Panc1 (cell line): ENCODE results near the gene ATOH8.

Experiments used
- CTCF ChIP-seq: fragments of 450-650 bp; IDR thresholded peaks from 2 replicates; pipeline ENCODE4 v1.5.1; 2017; ENCODE audit warnings: mild to moderate bottlenecking
- POLR2AphosphoS5 ChIP-seq: IDR thresholded peaks from 2 replicates; pipeline ENCODE4 v1.6.1; 2012; ENCODE audit warnings: mild to moderate bottlenecking, low read depth, low read length, moderate library complexity
- SIN3A ChIP-seq: IDR thresholded peaks from 2 replicates; pipeline ENCODE4 v1.6.1; 2012; ENCODE audit warnings: low read depth, mild to moderate bottlenecking, low read length, moderate library complexity, borderline replicate concordance; ENCODE audit not compliant: insufficient read depth

DNA sequence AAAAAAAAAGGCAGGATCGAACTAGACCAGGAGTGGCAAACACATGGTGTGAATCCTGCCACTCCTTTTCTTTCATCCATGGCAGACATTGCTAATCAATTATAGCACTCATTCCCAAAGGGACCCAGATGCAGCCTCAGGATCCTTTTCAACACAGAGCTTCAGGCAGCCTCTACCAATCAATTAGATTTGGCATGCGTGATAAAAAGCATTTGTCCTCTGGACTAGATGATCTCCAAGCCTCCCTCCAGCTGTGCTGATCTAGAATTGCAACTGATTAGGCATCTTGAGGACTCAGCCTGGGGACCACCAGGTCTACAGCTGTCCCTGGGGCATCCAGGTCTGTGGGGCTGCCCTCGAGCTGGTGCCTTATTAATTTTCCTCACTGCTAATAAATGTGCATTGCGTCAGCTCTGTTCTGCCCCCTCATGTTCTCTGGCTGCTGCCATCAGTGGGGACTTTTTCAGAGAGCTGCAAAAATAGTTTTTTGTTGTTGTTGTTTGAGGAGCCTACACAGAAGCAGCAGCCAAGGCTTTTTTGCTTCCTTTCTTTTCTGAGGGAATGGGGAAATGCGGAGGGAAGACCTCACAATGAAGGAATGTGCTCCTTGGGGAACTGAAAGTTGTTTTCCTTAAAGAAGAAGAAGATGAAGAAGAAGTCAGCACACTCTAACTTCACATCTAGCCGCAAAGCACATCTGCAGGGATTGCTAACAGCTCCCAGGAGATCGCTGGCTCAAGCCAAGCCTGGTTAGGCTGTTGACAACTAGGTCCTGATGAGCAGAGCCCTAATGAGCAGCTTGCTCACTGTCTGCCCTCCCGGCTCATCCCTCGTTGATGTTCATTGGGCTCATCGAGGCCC lies 8.8 kb upstream of the ATOH8 start:
- TF ChIP-seq CTCF (no peak), POLR2AphosphoS5 (no peak), SIN3A (no peak)
